HG02840 (cell line): ENCODE data around the gene GRIA1.

Experiments used
- ATAC-seq: cut with Tn5 transposase; IDR thresholded peaks from one replicate; pipeline ENCODE4 v1.9.1; 2021; ENCODE audit warnings: mild to moderate bottlenecking, moderate library complexity, moderate number of reproducible peaks; ENCODE audit not compliant: unreplicated experiment, low FRiP score

Gene GRIA1

DNA sequence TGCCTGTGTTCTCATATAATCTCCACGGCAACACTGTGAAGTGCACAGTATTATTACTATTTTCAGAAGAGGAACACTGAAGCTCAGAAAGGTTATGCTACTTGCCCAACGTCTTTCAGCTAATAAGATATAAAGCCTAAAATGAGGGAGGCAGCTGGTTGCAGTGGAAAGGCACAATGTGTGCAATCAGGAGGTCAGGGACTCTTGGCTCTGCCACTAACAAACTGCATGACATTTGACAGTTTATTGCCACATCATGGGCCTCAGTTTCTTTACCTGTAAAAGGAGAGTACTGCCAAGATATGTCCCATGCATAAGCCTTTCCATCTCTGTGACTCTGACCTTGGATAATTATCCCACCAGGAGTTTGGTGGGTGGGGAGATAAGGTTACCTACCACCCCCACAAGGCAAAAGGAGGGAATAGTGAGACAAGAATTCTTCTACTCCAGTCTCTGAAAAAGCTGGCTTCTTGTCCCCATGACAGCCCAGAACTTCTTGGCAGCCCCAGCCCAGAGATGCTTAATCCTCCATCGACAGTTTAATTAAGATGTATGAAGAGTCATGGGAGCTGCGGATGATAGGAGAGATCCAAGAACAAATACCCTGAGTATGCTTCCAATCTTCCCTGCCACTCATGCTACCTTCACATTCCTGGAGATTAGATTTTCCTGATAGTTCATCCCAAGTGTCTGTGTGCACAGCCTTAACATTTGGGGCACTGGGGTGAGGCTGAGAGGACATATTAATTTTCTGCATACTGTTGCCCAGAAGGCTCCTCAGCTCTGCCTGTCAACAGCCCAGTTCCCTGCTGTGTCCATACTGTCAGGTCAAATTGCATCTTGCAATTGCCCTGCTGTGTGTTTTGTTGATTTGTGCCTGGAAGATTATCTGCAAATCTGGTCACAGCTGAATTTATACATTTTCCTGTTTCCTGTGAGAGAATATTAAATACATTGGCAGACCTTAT lies 277.0 kb downstream of the GRIA1 start:
- no peak for ATAC-seq

DNA sequence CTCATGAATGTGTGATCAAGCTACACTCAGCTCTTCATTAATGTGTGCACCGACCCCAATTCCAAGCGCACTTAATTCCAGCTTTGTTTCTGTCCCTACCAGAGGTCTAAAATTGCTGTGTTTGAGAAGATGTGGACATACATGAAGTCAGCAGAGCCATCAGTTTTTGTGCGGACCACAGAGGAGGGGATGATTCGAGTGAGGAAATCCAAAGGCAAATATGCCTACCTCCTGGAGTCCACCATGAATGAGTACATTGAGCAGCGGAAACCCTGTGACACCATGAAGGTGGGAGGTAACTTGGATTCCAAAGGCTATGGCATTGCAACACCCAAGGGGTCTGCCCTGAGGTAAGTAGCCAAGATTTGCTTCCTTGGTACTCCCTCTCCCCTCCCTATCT lies 279.6 kb downstream of the GRIA1 start:
- no peak for ATAC-seq

DNA sequence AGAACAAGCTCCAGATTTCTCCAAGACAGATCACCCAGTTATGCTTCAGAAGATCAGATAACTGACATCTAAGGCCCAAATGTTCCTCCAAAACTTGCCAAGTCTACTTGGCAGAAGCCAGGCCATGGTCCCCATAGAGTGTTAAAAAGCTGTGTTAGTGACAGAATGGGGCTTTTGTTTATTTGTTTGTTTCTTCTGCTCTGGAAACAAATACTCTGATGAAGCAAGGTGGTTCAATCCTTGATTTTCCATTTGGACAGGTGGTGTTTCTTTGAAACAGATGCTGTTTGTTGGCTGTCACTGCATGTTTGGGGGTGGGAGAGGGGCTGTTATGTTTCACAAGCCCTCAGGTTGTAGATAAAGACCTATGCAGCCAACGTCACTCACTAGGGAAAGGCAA lies 284.2 kb downstream of the GRIA1 start:
- ATAC-seq = no peak

DNA sequence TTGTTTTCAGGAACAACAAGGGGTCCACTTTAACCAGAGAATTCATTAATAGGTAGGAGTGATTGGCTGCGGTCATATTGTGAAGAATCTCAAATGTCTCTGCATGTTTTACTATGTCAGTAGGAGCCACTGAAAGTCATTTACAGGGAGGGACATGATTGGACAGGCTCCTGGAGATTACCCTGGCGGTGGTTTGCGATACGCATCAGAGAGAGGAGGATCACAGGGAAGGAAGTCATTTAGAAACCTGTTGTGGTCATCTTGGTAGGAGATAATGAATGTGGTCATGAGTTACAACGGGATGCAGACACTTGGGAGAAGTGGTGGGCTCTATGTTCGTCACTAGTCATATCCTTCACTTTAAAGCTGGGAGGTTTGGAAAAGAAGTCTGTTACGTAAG lies 285.5 kb downstream of the GRIA1 start:
- ATAC-seq = no peak

DNA sequence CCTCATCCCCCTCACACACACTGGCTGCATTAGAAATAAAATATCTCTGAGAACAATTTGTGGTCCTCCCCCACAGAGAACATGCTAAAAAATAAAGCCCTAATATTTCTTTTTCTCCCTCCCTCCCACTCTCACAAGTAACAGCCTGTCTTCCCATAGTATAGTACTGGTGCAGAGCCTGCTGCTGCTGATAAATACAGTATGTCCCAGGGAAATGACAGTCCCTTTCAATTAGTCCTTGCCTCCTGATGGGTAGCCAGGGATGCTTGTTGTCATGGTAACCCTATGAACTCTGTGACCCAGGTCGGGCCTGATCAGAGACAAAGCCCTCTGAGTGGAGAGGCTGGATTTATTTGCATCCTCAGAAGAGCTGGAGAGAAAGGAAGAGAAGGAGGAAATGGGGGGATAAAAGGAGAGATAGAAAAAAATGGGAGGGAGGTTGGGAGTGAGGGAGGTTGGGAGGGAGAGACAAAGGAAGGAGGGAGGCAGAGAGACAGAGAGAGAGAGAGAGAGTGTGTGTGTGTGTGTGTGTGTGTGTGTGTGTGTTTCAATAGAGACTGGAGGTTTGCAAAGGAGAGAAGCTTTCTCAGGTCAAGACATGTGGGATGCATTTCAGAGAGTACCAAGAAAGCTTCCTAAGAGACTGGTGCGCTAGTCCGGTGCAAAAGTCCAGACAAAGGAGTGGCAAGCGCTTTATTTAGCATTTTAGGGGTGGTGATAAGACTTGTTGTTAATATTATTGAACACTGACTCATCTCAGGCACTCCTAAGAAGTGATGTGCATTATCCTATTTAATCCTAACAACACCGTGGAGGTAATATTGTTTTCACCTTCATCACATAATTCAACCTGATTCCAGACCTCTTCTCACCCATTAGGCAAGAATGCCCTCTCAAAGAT lies 287.5 kb downstream of the GRIA1 start:
- ATAC-seq = no peak

DNA sequence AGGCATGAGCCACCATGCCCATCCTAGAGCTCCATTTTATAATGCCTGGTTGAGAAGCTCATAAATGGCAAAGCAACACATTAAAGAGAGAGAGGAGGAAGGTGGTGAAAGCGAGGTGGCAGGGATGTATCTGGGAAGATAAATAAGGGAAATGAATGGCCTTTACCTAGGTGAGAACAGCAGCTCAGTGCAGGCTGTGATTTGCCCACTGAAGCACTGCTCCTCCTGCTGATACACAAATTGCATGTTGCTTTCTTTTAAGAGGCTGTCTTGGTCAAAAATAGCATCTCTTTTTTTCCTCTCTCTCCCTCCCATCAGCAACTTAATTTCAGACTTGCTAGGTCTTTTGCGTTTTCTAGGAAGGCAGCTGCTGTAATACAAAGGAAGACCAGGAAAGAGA lies 289.4 kb downstream of the GRIA1 start:
- no peak for ATAC-seq

DNA sequence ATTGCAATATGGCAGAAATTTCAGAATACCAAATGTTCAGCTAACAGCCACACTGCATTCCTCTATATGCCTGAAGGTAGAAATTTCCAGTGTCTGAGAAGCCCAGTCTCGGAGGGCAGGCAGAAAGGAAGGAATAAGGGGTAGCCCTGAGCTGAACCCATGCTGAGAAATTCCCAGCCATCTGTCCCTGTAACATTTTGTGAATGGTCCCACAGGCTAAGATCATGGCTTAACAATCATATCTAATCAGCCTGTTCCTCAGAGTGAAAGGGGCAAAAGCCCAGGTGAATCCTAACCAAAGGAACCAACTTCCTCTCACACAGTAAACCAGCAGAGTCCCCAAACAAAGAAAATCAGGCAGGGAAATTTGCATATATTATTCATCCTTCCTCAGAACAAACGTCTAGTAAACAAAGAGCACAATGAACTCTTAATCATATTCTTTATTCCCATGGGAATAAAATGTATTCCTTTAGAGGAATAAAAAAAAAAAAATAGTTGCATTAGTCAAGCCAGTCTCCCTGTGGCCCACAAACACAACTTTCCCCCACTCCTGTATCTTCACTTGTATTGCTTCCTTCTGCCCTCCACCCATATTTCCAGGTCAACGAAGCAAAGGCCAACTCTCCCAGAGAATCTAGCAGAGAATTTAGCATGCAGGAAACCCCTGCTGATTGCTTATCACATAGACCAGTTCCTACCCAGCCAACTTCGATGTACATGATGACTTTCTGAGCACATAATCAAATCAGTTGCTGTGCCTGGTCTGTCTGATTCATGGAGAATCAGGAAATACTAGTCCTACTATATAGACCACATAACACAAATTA lies 290.6 kb downstream of the GRIA1 start:
- no peak for ATAC-seq

DNA sequence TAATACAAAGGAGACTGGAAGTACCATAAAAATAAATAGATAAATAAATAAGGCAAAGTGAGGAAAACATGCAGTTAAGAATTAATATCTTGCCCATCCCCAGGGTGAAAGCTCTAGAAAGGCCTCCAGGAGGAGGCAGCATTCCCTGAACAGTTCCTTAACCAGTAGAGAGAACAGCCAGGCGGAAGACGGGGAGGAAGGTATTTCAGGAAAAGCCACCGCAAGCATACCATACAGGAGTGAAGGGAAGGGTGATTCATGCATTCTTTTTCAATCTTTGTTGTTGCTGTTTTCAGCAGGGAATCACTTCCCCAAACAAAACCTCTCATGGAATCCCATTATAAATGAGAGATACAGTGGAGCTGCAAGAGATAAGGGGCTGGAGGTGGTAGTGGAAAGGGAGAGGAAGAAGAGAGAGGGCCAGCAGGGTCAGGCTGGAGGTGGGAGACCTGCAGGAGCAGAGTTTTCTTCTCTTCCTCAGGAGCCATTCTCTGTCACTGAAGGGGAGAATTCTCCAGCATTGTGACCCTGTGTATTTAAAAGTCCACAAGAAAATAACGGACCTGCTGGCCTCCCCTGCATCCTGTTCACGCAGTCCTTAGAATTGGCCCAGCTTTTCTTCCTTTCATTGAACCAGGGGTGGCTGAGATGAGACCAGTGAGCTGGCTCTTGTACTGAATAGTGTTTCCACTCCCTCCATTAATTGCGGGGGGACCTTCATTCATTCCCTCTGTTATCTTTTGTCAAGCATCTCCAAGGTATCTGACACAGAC lies 292.3 kb downstream of the GRIA1 start:
- no peak for ATAC-seq

DNA sequence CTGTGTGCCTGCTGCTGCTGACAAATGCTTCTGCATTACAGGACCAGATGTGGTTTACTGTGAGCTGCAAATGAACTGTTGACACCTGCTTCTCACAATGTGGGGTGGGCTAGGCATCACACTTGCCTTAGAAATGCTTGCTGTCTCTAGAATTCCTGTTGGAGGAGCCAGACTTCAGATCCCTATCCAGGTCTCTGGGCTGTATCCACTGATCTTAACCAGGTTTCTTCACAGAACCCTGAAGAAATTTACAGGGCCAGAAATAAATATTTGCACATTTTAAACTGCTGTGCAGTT lies 292.8 kb downstream of the GRIA1 start:
- no peak for ATAC-seq

DNA sequence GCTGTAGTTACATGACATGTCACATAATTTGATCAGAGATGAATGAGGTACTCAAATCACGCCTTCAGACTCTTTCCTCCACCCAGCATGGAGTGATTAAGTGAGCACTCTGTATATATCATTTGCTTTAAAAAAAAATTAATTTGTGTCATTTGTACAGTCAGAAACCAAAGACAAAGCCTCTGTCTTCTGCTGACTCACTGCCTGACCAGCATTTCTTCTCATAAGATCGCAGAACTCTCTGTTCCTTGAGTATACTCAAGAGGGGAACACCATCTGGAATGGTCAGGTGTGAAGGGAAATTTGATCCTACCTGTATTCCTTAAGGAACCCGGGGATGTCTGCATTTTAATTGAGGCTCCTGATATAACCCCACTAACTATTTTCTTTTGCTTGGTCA lies 293.8 kb downstream of the GRIA1 start:
- ATAC-seq = no peak

DNA sequence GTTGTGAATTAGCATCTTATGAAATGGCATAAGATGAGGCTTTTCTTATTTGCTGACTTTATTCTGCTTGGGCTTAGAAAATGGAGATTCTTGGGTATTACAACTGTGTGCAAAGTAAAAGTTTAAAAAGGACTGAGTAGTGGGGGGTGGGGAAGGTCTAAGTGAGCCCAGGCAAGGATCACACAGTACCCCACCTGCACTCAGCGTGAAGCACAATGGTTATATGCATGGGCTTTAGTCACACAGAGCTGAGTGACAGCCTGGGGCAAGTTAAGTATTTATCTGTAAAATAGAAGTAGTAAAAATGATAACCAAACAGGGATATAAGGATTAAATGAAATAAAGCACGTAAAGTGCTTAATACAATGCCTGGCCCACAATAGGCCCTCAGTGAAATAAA lies 300.9 kb downstream of the GRIA1 start:
- ATAC-seq = no peak

DNA sequence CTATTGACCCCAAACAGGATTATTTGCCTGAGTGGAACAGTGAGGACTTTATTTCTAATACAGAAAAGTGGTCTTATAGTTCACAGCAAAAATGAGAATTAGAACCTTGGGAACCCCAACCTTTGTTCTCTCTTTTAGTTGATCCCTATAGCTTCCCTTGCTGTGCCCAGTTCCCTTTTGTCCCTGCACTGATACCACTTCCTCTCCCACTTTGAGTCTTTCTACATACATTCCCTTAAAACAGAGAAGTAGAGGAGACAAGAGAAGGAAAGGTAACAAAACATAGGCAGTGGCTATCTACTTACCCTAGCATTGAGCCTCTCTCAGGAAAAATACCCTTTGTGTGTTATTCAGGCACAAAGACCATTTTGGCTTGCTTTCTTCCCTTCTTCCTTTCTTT lies 301.8 kb downstream of the GRIA1 start:
- no peak for ATAC-seq

DNA sequence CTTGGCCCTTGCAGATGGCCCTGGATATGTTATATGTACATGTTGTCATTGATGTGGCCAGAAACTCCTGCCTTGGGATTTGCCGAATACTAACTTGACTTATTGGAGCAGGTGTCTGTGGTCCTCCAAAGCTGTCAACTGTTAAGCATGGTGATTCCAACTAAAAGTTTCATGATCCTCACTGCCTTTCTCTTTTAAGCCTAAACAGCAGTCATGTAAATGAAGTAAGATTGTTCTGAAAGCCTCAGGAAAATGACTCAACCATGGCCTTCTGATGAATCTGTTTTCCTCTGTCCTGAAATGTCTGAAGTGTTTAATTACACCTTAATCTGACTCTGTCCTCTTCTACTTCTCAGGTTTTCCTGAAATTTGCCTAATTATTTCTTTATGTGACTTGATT lies 303.2 kb downstream of the GRIA1 start:
- no peak for ATAC-seq

DNA sequence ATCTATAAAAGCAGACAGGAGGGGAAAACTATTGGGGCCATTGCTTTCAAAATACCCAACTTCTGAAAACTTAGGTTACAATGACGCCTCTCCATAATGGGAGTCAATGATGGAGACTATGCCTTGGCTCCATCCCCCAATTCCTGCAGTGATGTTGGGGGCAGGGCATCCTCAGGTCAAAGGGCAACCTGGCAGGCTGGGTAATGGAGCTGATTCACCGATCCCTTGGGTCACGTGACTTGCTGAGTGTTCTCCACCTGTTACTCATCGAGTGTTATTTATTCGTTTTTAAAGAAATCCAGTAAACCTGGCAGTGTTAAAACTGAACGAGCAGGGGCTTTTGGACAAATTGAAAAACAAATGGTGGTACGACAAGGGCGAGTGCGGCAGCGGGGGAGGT lies 303.9 kb downstream of the GRIA1 start:
- no peak for ATAC-seq

DNA sequence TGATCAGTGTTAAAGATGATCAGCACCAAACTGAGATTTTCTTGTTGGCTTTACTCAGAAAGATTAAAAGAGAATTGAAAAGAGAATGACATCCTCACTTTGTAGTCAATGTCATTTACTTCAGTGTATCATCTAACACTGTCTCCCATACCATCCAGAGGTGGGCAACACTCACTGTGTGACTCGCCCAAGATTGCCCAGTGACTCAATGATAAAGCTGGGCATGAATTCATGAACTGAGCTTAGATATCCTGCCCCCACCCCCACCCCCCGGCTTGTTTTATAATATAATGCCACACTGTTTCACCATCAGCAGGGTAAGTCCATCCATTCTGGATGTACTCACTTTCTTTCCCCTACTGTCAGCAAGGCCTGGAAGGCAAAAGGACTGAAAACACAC lies 306.1 kb downstream of the GRIA1 start:
- no peak for ATAC-seq

DNA sequence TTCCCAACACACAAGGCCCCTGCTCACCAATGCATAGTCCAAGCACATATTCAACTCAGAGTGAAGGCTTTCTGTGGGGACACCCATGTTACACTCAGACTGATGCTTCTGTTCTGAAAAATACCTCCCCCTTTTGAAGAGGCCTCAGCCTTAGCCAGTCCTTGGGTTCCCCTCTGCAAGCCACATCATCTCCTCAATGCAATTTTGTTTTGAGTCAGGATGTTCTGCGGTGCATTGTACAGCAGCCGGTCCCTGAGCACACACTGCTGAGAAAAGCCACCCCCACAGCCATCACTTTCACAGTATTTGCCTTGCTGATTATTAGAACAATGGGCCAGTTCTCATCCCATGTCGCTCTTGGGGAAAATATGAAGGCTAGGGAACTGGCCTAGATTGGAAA lies 307.0 kb downstream of the GRIA1 start:
- ATAC-seq = no peak

DNA sequence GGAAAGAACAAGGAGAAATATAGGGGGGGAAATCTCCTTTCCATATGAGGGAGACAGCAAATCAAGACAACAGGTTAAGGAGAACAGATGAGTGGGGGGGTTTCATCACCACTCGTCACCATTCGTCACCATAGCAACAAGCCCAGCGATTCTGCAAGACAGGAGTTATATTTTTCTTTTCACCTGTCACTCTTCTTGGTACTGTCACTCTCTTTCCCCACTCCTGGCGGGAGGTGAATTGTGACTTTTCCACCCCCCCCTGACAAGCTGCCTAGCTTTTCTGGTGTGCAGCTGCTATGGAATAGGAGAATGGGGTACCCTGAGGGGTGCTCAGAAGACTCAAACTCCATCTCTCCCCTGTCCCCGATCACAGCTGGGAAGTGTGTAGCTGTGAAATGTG lies 308.4 kb downstream of the GRIA1 start:
- ATAC-seq = no peak

DNA sequence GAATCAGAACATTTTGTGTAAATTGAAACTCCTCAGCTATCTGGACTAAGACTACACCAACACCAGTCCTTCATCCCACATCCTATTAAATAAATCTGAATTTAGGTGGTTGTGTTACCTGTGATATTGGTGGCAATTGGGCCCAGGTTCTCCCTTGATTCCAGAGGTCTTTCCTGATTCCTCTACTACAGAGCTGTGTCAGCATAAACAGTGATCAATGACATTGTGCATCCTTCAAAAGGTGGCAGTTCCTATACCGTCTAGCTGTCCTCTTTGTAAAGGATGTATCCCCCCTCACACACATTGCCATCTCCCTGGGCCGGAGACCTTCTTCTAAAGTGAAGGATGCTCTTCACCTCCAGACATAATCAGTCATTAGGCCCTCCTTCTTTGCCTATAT lies 309.0 kb downstream of the GRIA1 start:
- no peak for ATAC-seq

DNA sequence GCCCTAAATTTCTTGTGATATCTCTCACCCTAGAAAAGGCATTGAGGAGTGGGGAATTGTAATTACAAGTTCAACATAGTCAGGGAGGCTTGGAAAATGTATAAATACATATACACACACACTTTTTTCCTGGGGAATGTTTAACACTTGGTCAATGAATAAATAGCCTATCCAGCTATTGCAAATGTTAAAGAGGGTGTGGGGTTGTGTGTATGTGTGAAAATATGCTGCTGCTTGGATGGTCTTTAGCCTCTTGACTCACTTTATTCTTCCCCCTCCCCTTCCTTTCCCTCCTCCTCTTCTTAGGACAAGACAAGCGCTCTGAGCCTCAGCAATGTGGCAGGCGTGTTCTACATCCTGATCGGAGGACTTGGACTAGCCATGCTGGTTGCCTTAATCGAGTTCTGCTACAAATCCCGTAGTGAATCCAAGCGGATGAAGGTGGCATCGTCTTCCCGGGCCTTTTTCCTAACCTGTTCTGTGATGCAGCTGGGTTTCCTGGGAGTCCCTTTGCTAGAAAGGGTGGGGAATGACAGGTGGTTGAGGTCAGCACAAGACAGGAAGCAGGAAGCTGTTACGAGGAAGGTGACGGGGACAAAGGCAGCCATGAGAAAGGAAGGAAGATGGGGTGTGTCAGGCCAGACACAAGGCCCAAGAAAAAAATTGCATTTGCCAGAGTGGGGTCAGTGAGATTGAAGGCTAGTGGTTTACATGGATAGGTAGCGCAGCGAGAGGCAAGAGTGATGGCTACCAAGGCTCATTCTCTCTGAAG lies 311.8 kb downstream of the GRIA1 start:
- no peak for ATAC-seq
